GM19395 (cell line): ENCODE data around the gene NDOR1.
"Not testable (repeated sequence)": the region's sequence is repeated elsewhere in the genome, so short reads cannot be mapped to it uniquely, and the experiment has no call there.

Experiments used
- ATAC-seq: cut with Tn5 transposase; IDR thresholded peaks from one replicate; pipeline ENCODE4 v1.9.1; 2021; ENCODE audit warnings: mild to moderate bottlenecking, moderate library complexity; ENCODE audit not compliant: unreplicated experiment

The NDOR1 gene

DNA sequence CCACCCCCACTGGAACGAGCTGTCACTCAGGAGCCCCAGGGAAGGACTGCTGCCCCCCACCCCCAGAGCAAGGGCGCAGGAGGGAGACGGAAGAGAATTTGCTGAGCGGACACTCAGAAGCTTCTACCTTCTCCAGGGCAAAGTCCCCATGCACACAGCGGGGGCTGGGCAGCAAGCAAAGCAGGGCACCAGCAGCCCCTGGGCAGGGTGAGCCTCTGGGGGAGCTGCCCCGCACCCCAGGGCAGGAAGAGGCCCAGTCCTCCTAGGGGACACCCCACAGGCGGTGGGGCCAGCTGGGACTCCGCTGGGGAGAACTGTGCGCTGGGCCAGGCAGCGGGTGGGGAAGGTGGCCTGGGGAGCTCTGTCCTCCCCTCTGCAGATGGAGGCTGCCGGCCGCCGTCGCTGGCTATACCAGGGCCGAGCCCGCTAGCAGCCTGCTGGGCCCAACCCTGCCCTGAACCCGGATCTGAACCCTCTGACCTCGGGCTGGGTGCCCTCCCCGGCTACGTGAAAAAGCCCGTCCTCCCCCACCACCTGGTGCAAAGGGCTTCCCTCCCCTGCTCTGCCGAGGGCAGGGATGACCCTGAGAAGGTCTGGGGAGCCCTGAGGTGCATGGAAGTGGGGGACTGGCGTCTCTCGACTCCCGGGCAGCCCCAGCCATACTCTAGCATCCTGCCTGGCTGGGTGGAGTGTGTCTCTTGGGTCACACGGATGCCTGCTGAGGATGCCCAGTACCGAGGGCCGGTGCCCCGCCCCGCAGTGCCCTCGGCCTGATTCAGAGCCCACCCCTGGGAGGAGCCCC is 24.6 kb downstream of the NDOR1 start:
- no peak for ATAC-seq

DNA sequence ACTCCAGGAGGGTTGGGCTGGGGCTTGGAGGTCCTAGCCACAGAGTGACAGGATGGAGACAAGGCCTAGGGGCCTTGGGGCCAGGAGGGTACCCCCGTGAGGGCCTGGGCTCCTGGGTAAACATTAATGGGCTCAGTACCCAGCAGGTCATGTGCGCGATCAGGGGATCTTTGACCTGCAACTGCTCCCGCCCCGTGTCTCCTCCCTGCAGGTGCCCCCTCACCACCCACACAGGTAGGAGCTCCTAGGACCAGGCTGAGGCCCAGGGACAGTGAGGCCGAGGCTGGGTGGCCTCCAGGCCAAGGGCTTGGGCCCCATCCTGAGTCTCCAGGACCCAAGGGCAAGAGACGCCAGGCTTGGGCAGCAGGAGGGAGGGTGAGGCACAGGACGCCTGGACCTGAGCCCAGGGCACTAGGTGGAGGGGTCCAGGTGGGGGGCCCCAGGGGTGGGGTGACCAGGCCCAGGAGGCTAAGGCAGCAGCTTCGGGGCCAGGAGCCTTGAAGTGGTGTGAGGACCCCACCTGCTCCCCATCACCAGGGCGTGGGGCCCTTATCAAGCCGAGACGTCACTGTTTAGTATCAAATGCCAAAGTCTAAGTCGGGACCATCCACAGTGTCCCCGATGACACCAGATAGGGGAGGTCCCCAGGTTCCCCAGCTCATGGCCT is 25.3 kb downstream of the NDOR1 start, which contains the start of gene SLC34A3:
Gene SLC34A3, plus strand, starts transcription at position 197 of the 667 bp plus-strand sequence. CDS start 802 bp downstream, outside the sequence.
- no peak for ATAC-seq

DNA sequence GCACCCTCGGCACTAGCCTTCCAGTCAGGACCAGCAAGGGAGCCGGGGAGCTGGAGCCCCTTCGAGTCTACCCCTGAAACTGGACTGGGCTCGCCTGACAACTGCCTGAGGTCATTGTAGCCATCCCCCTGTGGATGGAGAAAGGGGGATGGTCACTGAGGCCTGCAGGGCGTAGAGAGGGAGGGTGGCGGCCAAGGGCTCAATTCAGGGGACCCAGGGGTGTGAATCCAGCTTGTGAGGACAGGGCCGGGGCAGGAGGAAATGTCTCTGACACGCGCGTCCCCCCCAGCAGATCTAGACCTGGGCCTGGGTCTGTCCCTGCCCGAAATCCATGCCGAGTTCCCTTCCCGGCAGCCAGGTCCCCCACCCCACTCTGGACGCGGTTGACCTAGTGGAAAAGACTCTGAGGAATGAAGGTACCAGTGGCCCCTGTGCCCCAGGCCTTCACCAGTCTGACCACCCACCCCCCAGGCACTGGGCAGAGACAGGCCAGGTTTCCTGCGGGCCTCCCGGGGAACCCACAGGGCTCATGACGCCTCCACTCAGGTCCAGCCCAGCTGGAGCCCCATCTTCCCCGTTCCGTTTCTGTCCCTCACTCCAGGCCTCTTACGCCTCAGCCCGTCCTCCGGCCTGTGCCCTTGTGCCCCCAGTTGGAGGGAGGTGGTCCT is 26.0 kb downstream of the NDOR1 start:
- no peak for ATAC-seq

DNA sequence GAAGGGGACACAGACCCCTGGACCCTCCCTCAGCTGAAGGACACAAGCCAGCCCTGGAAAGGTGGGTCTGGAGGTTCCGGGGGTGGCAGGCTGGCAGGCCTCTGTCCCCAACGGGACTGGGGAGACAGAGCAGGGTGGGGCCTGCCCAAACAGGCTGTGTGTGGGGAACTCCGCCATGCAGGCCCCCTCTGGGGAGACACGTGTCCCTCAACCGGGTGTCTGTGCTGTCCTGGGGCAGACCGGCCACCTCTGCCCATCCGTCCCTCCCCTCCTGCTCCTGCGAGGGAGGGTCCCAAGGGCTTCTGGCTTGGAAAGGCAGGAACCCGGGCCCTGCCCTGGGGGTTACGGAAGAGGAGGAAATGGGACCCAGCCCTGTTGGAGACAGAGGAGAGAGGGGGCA is 26.6 kb downstream of the NDOR1 start:
- ATAC-seq = no peak

DNA sequence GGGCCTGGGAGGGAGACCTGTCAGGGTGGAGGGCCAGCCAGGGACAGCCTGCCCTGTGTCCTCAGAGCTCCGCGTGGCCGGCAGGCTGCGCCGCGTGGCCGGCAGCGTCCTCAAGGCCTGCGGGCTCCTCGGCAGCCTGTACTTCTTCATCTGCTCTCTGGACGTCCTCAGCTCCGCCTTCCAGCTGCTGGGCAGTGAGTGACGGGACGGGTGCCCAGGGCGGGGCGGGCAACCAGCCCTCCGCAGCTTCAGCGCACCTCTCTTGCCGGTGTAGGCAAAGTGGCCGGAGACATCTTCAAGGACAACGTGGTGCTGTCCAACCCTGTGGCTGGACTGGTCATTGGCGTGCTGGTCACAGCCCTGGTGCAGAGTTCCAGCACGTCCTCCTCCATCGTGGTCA is 27.0 kb downstream of the NDOR1 start:
- ATAC-seq = no peak

DNA sequence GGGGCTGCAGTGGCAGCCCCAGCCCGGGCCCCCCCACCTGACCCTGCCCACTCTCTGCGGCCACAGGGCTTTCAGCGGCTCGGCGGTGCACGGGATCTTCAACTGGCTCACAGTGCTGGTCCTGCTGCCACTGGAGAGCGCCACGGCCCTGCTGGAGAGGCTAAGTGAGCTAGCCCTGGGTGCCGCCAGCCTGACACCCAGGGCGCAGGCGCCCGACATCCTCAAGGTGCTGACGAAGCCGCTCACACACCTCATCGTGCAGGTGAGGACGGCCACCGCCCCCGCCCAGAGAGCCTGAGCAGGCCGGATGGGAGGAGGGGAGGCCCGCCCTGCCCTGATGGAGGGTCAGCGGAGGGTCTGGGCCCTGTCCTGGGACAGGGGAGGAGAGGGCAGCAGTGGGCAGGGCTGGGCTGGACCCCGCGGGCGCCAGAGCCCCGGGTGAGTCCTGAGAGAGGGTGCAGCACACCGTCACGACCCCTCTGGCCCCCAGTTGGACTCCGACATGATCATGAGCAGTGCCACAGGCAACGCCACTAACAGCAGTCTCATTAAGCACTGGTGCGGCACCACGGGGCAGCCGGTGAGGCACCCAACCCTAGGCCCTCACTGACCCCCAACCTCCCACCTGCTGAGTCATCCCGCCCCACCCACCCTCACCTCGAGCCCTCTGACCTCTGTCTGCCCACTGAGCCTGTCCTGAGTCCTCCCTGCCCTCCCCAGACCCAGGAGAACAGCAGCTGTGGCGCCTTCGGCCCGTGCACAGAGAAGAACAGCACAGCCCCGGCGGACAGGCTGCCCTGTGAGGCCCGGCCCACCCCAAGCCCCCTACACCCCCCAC is 27.9 kb downstream of the NDOR1 start:
- ATAC-seq = no peak

DNA sequence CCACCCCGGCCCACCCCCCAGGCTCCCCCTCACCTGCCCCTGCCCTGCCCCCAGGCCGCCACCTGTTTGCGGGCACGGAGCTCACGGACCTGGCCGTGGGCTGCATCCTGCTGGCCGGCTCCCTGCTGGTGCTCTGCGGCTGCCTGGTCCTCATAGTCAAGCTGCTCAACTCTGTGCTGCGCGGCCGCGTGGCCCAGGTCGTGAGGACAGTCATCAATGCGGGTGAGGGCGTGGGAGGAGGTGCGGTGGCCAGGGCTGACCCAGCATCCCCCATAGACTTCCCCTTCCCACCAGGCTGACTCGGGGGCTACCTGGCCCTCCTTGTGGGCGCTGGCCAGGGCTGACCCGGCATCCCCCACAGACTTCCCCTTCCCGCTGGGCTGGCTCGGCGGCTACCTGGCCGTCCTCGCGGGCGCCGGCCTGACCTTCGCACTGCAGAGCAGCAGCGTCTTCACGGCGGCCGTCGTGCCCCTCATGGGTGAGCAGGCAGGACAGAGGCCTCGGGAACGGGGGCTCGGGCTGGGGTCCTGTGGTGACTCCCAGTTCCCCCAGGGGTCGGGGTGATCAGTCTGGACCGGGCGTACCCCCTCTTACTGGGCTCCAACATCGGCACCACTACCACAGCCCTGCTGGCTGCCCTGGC is 28.7 kb downstream of the NDOR1 start:
- no peak for ATAC-seq

DNA sequence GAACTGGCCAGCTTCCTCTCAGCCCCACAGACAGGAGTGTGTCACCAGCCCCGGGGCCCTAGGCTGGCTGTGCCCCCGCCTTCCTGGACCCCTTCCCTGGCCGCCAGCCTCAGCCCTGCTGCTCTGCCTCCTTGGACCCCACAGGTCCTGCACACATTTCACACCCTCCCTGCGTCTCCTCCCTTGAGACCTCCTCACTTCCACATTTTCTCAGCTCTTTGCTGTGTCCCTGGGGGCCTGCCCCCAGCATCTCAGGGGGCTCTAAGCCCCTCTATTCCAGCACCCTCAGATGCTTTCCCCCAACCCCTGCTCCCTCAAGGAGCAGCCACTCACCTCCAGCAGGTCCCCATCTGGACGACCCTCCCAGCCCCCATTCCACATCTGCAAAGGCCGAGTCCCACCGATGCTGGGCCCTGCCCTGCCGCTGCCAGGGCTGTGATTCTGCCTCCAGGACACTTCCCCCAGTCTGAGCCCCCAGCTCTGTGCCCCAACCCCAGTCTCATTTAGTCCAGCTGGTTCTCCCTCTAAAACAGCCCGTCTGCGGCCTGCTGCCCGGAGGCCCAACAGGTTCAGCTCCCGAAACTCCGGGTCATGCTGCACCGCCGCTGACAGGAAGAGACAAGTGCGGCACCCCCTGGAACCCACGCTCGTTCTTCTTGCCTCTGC is 29.4 kb downstream of the NDOR1 start:
- no peak for ATAC-seq

DNA sequence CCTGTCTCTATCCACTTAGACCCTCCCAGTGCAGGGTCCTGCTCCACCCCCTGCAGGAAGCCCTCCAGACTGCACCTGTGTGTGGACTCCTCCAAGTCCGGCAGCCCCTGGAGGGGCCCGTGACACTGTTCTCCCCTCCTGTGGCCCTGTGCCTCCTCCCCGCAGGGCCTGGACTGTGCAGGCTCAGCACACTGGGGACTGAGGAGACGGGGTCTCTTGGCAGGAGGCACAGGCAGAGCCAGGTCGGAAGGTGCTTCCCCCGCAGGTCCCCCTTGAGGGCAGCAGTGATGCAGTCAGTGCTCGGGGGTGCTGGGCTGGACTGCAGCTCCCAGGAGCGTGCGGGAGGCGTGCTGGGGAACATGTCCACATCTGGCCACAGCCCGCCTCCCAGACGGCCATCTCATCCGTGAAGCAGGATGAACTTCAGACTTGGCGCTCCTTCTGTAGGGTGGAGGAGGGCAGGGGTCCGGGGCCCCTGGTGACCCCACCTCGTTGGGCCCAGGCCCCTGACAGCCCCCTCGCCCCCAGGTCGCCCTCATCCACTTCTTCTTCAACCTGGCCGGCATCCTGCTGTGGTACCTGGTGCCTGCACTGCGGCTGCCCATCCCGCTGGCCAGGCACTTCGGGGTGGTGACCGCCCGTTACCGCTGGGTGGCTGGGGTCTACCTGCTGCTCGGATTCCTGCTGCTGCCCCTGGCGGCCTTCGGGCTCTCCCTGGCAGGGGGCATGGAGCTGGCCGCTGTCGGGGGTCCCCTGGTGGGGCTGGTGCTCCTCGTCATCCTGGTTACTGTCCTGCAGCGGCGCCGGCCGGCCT is 30.1 kb downstream of the NDOR1 start:
- no peak for ATAC-seq

DNA sequence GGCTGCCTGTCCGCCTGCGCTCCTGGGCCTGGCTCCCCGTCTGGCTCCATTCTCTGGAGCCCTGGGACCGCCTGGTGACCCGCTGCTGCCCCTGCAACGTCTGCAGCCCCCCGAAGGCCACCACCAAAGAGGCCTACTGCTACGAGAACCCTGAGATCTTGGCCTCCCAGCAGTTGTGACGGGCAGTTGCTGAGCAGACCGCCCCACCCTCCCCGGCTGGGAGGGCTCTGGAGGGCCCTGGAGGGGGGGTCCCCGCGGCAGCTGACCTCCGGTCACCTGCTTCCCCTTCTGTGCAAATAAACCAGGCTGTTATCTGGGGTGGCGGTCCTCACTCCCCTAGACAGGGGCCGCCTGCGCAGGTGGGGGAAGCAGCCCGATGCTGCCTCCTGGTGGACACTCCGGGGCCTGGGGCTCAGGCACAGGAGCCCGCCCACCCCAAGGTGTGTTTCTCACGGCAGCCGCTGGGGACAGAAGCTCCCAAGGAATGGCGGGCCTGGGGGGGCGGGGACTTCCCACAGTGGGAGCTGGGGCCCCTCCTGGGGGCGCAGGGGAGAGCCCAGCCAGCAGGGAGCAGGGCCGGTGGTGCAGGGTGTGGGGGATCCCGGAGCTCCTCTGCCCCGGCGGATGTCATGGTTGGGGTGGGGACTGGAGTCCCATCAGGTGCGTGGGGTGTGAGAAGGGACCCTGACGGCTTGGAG is 30.9 kb downstream of the NDOR1 start:
- no peak for ATAC-seq

DNA sequence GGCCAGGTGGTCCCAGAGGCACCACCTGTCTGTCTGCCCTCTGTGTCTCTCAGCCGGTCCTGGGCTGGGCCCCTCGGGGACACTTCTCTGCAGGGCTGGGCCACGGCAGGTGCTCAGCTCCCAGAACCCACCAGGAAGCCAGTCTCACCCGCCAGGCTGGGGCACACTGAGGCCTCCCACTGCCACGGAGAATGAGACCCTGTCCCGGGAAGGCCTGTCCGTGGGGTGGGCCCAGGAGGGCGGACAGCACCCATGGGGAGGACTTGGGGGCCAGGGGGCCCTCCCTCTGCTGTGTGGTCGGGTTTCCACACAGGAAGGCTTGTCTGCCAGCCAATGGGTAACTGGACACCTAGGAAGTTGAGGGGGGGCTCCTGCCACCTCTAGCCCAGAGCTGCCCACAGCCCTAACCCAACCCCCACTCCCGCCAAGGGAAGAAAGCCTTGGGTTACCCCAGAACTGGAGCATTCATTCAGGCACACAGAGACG is 31.5 kb downstream of the NDOR1 start:
- no peak for ATAC-seq

DNA sequence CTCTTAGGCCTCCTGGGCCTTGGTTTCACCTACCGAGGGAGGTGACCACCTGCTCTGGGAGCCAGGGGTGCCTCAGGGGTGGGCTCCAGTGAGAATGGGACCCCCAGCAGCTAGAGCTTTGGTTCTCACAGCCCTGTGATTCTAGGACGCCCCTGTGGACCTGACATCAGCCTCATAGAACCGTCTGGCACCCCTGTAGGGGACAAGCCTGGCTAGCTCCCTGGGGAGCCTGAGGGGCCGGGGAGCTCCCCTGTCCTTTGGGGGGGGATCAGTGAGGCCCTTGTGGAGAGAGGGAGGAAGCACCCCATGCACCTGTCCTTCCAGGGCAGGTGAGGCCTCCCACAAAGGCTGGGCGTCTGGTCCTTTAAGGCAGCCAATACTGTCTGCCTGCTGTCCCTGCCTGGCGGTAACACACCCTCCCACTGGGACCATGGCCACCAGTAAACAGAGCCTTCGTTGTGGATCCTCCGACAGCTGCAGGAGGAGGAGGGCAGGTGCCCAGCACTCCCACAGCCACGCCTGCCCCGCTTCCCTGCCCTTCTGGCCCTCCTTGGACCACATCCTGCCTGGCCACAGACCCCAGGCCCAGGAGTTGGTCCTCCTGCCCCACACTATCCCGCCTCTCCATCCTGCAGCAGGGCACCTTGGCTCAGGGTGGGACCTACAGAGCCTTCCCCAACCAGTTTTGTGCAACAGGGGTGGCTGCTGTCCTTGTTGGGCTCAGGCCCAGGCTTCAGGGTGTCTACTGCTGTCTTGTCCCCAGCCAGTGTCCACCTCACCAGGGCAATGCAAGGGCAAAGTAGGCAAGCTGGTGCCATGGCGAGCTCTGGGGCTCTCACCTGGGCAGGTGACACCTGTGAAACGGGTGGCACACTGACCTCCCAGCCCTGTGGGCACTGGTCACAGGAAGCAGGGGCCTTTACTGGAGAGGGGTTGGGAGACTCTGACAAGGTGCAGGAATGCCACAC is 32.5 kb downstream of the NDOR1 start:
- no peak for ATAC-seq

DNA sequence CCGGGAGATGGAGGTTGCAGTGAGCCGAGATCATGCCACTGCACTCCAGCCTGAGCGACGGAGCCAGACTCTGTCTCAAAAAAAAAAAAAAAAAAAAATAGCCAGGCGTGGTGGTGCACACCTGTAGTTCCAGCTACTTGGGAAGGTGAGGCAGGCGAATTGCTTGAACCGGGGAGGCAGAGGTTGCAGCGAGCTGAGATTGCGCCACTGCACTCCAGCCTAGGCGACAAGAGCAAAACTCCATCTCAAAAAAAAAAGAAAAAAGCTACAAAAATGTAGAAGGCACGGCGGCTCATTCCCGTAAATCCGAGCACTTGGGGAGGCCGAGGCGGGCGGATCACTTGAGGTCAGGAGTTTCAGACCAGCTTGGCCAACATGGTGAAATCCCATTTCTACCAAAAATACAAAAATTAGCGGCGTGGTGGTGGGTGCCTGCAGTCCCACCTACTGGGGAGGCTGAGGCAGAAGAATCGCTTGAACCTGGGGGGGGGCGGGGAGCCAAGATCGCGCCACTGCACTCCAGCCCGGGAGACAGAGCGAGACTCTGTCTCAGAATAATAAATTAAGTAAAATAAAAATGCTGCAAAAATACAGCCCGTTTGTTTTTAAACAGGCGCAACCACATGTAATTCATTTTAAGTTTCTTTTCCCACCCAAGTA is 34.2 kb downstream of the NDOR1 start:
- ATAC-seq = not testable (repeated sequence)

DNA sequence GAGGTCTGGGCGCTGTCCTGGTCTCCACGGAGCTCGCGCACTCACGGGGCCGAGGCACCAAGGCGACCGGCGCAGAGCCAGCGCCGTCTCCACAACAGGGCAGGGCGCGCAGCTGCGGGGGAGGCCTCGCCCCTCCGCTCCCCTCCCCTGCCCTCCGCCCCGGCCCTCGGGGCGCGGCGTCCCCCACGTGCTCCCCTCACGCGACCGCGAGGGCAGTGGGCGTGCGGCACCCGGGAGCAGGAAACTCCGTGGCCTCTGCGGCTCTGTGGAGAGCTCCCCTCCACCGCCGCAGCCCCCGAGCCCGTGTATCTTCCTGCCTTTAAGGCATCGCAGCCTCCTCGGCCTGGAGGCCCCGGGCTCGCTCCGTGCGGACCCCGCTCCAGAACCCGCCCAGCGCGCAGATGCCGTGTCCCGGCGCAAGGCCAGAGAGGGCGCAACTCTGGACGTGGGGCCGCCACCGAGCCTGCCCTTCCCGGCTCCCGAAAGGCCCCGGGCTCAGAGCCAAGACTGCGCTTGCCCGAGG is 34.9 kb downstream of the NDOR1 start:
- ATAC-seq = peak; percentile 31

DNA sequence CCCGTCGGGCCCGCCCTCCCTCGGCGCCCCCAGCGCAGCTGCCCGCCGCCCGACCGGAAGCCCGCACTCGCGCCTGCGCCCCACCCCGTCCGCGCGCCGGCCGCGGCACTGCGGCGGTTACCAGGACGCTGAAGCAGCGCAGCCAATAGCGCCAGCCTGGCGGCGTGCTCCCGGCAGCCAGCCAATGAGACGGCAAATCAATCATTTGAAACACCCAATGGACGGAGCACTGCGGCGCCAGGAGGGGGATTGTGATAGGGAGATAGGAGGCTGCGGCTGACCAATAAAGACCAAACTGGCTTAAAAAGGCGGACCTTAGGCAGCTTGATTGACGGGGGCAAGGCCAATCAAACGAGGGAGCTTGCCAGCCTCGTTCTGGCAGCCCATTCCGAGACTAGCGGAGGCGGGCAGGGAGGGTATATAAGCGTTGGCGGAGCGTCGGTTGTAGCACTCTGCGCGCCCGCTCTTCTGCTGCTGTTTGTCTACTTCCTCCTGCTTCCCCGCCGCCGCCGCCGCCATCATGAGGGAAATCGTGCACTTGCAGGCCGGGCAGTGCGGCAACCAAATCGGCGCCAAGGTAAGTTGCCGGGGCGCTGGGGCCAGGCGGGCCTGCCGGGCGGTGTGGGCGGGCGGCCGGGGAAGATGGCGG is 35.5 kb downstream of the NDOR1 start, which contains the start of gene TUBB4B:
Gene TUBB4B, plus strand, starts transcription at position 447 of the 649 bp plus-strand sequence. Its CDS starts 74 bp downstream, at position 521.
- peak; percentile 78 for ATAC-seq
